ENCODE data around the gene ATP10A. TPM values are rescaled to one million over a fixed set of nuclear protein-coding genes. Genes with fewer than 3 reads are reported as not detected.

Gene ATP10A
- total RNA-seq, 1 donor from 2014 or later = 0.26 TPM

GRCh38 chr15:25730918-25731317 is 132.2 kb downstream of the ATP10A start:
- no peak for DNase-seq (ENCODE audit: low read depth)
- H3K27me3 ChIP-seq (ENCODE audit: control insufficient read depth, insufficient read depth, low read length) = no peaks in the 10 kb centered on the region
- H3K4me3 ChIP-seq (ENCODE audit: low read depth, low read length) = no peak overlapping the region
- no peak for TF ChIP-seq CTCF (IDR thresholded peaks at IDR 0.05; ENCODE audit: insufficient read depth, low read length, severe bottlenecking)
- no peaks in the 10 kb centered on the region for H3K36me3 ChIP-seq (ENCODE audit: control insufficient read depth, insufficient read depth, low read length)
- FAIRE-seq = no peak

GRCh38 chr15:25728816-25729215 is 134.3 kb downstream of the ATP10A start:
- Histone ChIP-seq H3K4me3 (ENCODE audit: low read depth, low read length) (no peak overlapping the region), H3K27me3 (ENCODE audit: control insufficient read depth, insufficient read depth, low read length) (no peaks in the 10 kb centered on the region), H3K36me3 (ENCODE audit: control insufficient read depth, insufficient read depth, low read length) (no peaks in the 10 kb centered on the region)
- DNase-seq (ENCODE audit: low read depth) = no peak
- no peak for FAIRE-seq
- TF ChIP-seq CTCF (IDR thresholded peaks at IDR 0.05; ENCODE audit: insufficient read depth, low read length, severe bottlenecking) = no peak

- no peak for TF ChIP-seq CTCF (IDR thresholded peaks at IDR 0.05; ENCODE audit: insufficient read depth, low read length, severe bottlenecking)
- Histone ChIP-seq H3K4me3 (ENCODE audit: low read depth, low read length) (no peak overlapping the region), H3K27me3 (ENCODE audit: control insufficient read depth, insufficient read depth, low read length) (no peaks in the 10 kb centered on the region), H3K36me3 (ENCODE audit: control insufficient read depth, insufficient read depth, low read length) (no peaks in the 10 kb centered on the region)
- no peak for DNase-seq (ENCODE audit: low read depth)
- FAIRE-seq = no peak
These were observed 135.1 kb downstream of the ATP10A start for GRCh38 chr15:25727867-25728600.

GRCh38 chr15:25727116-25727515 is 136.0 kb downstream of the ATP10A start:
- no peak for FAIRE-seq
- no peaks in the 10 kb centered on the region for H3K36me3 ChIP-seq (ENCODE audit: control insufficient read depth, insufficient read depth, low read length)
- H3K4me3 ChIP-seq (ENCODE audit: low read depth, low read length) = no peak overlapping the region
- no peak for DNase-seq (ENCODE audit: low read depth)
- no peaks in the 10 kb centered on the region for H3K27me3 ChIP-seq (ENCODE audit: control insufficient read depth, insufficient read depth, low read length)
- TF ChIP-seq CTCF (IDR thresholded peaks at IDR 0.05; ENCODE audit: insufficient read depth, low read length, severe bottlenecking) = no peak

- DNase-seq (ENCODE audit: low read depth) = no peak
- FAIRE-seq = no peak
- Histone ChIP-seq H3K27me3 (ENCODE audit: control insufficient read depth, insufficient read depth, low read length) (no peaks in the 10 kb centered on the region), H3K36me3 (ENCODE audit: control insufficient read depth, insufficient read depth, low read length) (no peaks in the 10 kb centered on the region), H3K4me3 (ENCODE audit: low read depth, low read length) (no peak overlapping the region)
- no peak for TF ChIP-seq CTCF (IDR thresholded peaks at IDR 0.05; ENCODE audit: insufficient read depth, low read length, severe bottlenecking)
These were observed 137.4 kb downstream of the ATP10A start for GRCh38 chr15:25725758-25726157.

- TF ChIP-seq CTCF (IDR thresholded peaks at IDR 0.05; ENCODE audit: insufficient read depth, low read length, severe bottlenecking) = no peak
- Histone ChIP-seq H3K36me3 (ENCODE audit: control insufficient read depth, insufficient read depth, low read length) (no peaks in the 10 kb centered on the region), H3K4me3 (ENCODE audit: low read depth, low read length) (no peak overlapping the region), H3K27me3 (ENCODE audit: control insufficient read depth, insufficient read depth, low read length) (no peaks in the 10 kb centered on the region)
- DNase-seq (ENCODE audit: low read depth) = no peak
- FAIRE-seq = no peak
These were observed 138.2 kb downstream of the ATP10A start for GRCh38 chr15:25724899-25725298.

Measured in bronchial epithelial cell (primary cell).